SK-N-SH (cell line): ENCODE measurements around the gene FMN2. TPM values are rescaled to one million over a fixed set of nuclear protein-coding genes. Genes with fewer than 3 reads are reported as not detected.
A peak's percentile ranks its signal among the peaks of the same experiment; 100 is the strongest.

ENCODE experiments used
- CTCF ChIA-PET: fragments of 300-600, 350-600 bp; formaldehyde crosslinking; extraction: SDS; loops from one replicate; lab custom pipeline; 2021; lab: Yijun Ruan, JAX
- POLR2A ChIA-PET: fragments of 350-600 bp; sonication (Branson Sonifier 250); formaldehyde crosslinking; extraction: SDS; loops from one replicate; lab custom pipeline; 2020; ENCODE audit warnings: antibody characterized with exemption, inconsistent platforms; lab: Yijun Ruan, JAX
- DNase-seq: peaks from one replicate; pipeline ENCODE4 v3.0.0; 2012
- H2AFZ ChIP-seq: fragments of 200-600 bp; sonication (generic); 2 replicates; pipeline ENCODE4 v1.8.1; 2016; ENCODE audit warnings: antibody characterized with exemption, mild to moderate bottlenecking, low read depth
- H3F3A ChIP-seq: fragments of 200-600 bp; sonication (generic); replicated peaks from 2 replicates; pipeline ENCODE3; 2016; ENCODE audit warnings: antibody characterized with exemption, mild to moderate bottlenecking; ENCODE audit not compliant: insufficient read depth
- H3K27ac ChIP-seq, 2 experiments: fragments of 200-500 bp in 1 of 2; fragments of 200-600 bp in 1 of 2; sonication (Bioruptor generic) in 1 of 2; sonication (generic), shearing (Covaris generic) in 1 of 2; 2 replicates each; pipeline versions ENCODE4 v1.5.1 to v1.6.1; 2014 to 2016; ENCODE audit warnings: low read depth in 2 of 2, inconsistent platforms in 1 of 2, low read length in 1 of 2, mild to moderate bottlenecking in 1 of 2, mixed read lengths in 1 of 2
- H3K27me3 ChIP-seq: fragments of 200-600 bp; sonication (generic), shearing (Covaris generic); 2 replicates; pipeline ENCODE4 v1.6.1; 2016; ENCODE audit warnings: mixed run types; ENCODE audit not compliant: insufficient read depth
- H3K36me3 ChIP-seq, 2 experiments: fragments of 200-500 bp in 1 of 2; fragments of 200-600 bp in 1 of 2; sonication (Bioruptor generic) in 1 of 2; sonication (generic) in 1 of 2; replicated peaks in 1 of 2; 2 replicates each; pipeline versions ENCODE3 to v1.5.1; 2014 to 2016; ENCODE audit warnings: low read length in 1 of 2, mild to moderate bottlenecking in 1 of 2; ENCODE audit not compliant: insufficient read depth in 2 of 2, control insufficient read depth in 1 of 2
- H3K4me1 ChIP-seq, 2 experiments: fragments of 200-500 bp in 1 of 2; fragments of 200-600 bp in 1 of 2; sonication (Bioruptor generic) in 1 of 2; sonication (generic), shearing (Covaris generic) in 1 of 2; 2 replicates each; pipeline versions ENCODE4 v1.5.1 to v1.6.1; 2014 to 2016; ENCODE audit warnings: low read depth in 1 of 2, low read length in 1 of 2, mixed run types in 1 of 2; ENCODE audit not compliant: insufficient read depth in 2 of 2, control insufficient read depth in 1 of 2
- H3K4me2 ChIP-seq: fragments of 200-600 bp; sonication (generic), shearing (Covaris generic); 2 replicates; pipeline ENCODE4 v1.6.1; 2017; ENCODE audit warnings: mixed run types
- H3K4me3 ChIP-seq, 2 experiments: fragments of 200-500 bp in 1 of 2; fragments of 200-600 bp in 1 of 2; sonication (Bioruptor generic) in 1 of 2; sonication (generic), shearing (Covaris generic) in 1 of 2; 2 replicates each; pipeline versions ENCODE4 v1.5.1 to v1.8.1; 2014 to 2016; ENCODE audit warnings: low read depth in 2 of 2, inconsistent platforms in 1 of 2, low read length in 1 of 2, mild to moderate bottlenecking in 1 of 2, mixed read lengths in 1 of 2, moderate library complexity in 1 of 2
- H3K79me2 ChIP-seq: fragments of 200-600 bp; sonication (generic); 2 replicates; pipeline ENCODE4 v1.8.1; 2017; ENCODE audit warnings: mild to moderate bottlenecking; ENCODE audit not compliant: insufficient read depth
- H3K9ac ChIP-seq: fragments of 200-600 bp; sonication (generic); 2 replicates; pipeline ENCODE4 v1.6.1; 2017; ENCODE audit warnings: mixed run types
- H3K9me2 ChIP-seq: fragments of 200-600 bp; sonication (generic); 2 replicates; pipeline ENCODE4 v1.6.1; 2017; ENCODE audit warnings: mixed run types
- H3K9me3 ChIP-seq: fragments of 200-600 bp; sonication (generic); 2 replicates; pipeline ENCODE4 v1.6.1; 2017; ENCODE audit warnings: mixed run types, mild to moderate bottlenecking, moderate library complexity
- H4K20me1 ChIP-seq: fragments of 200-600 bp; sonication (generic); 2 replicates; pipeline ENCODE4 v1.6.1; 2017; ENCODE audit warnings: mild to moderate bottlenecking, mixed run types; ENCODE audit not compliant: insufficient read depth
- CHD2 ChIP-seq: fragments of 150-350 bp; IDR thresholded peaks from 2 replicates; pipeline ENCODE4 v1.6.1; 2018; ENCODE audit warnings: low read length; ENCODE audit not compliant: partially characterized antibody
- ELF1 ChIP-seq: IDR thresholded peaks from 2 replicates; pipeline ENCODE4 v1.4.0; 2012
- FOSL2 ChIP-seq: IDR thresholded peaks from 2 replicates; pipeline ENCODE4 v1.4.0; 2012; ENCODE audit warnings: low read depth, mild to moderate bottlenecking, moderate library complexity, borderline replicate concordance
- FOXJ3 ChIP-seq: sonication (generic); formaldehyde crosslinking; IDR thresholded peaks from 2 replicates; pipeline ENCODE4 v1.5.1; 2020; ENCODE audit warnings: mild to moderate bottlenecking, missing genetic modification reagents
- GATA2 ChIP-seq: sonication (generic); formaldehyde crosslinking; IDR thresholded peaks from 2 replicates; pipeline ENCODE4 v1.5.0; 2020; ENCODE audit warnings: mild to moderate bottlenecking, missing genetic modification reagents
- MEF2A ChIP-seq: IDR thresholded peaks from 2 replicates; pipeline ENCODE4 v1.4.0; 2012; ENCODE audit warnings: low read depth, borderline replicate concordance
- MXI1 ChIP-seq: IDR thresholded peaks from 2 replicates; pipeline ENCODE4 v1.6.1; 2012; ENCODE audit warnings: mild to moderate bottlenecking, low read depth, low read length, improper control_type of control experiment
- NRF1 ChIP-seq: IDR thresholded peaks from 2 replicates; pipeline ENCODE4 v1.6.1; 2012; ENCODE audit warnings: low read depth, mild to moderate bottlenecking, low read length
- RFX5 ChIP-seq: IDR thresholded peaks from 2 replicates; pipeline ENCODE4 v1.6.1; 2012; ENCODE audit warnings: mild to moderate bottlenecking, improper control_type of control experiment, low read length
- RXRA ChIP-seq: IDR thresholded peaks from 2 replicates; pipeline ENCODE4 v1.4.0; 2012; ENCODE audit warnings: low read depth, mild to moderate bottlenecking, borderline replicate concordance
- SMC3 ChIP-seq: IDR thresholded peaks from 2 replicates; pipeline ENCODE4 v1.6.1; 2012; ENCODE audit warnings: low read depth, low read length, improper control_type of control experiment
- TAF1 ChIP-seq: IDR thresholded peaks from 2 replicates; pipeline ENCODE4 v1.6.1; 2012; ENCODE audit warnings: low read depth, mild to moderate bottlenecking, low read length, moderate library complexity, borderline replicate concordance
- TCF12 ChIP-seq: IDR thresholded peaks from 2 replicates; pipeline ENCODE4 v1.4.0; 2012
- TEAD4 ChIP-seq: IDR thresholded peaks from 2 replicates; pipeline ENCODE4 v1.4.0; 2012; ENCODE audit warnings: mild to moderate bottlenecking, borderline replicate concordance; ENCODE audit not compliant: insufficient read depth
- YY1 ChIP-seq: IDR thresholded peaks from 2 replicates; pipeline ENCODE4 v1.4.0; 2012; ENCODE audit warnings: low read depth, mild to moderate bottlenecking
- WGBS: methylation state at CpG from one replicate; pipeline ENCODE4 v1.1.6; 2017; ENCODE audit warnings: low lambda C conversion rate; 5-methylcytosine and 5-hydroxymethylcytosine counted together
- polyA plus RNA-seq, 3 experiments: library from polyadenylated mRNA; depleted of rRNA; stranded (reverse); fragments of >200 nt; gene quantifications; 2 replicates each; pipeline ENCODE4 v1.2.3, GENCODE V29; 2012
- TF ChIP-seq, protein P1 (sequence below): IDR thresholded peaks from 2 replicates; pipeline ENCODE4; 2012
- TF ChIP-seq, protein P2 (sequence below): IDR thresholded peaks from 2 replicates; pipeline ENCODE4 v1.6.1; 2012; ENCODE audit warnings: mild to moderate bottlenecking, low read depth, low read length, moderate library complexity
- TF ChIP-seq, protein P3 (sequence below): IDR thresholded peaks from 2 replicates; pipeline ENCODE4 v1.4.0; 2012; ENCODE audit warnings: low read depth, borderline replicate concordance
- TF ChIP-seq, protein P4 (sequence below): fragments of 150-350 bp; IDR thresholded peaks from 2 replicates; pipeline ENCODE4 v1.6.1; 2016; ENCODE audit warnings: mild to moderate bottlenecking, low read depth, low read length
- TF ChIP-seq, protein P5 (sequence below): IDR thresholded peaks from 2 replicates; pipeline ENCODE4 v1.4.0; 2012; ENCODE audit warnings: low read depth
- TF ChIP-seq, protein P6 (sequence below): IDR thresholded peaks from 2 replicates; pipeline ENCODE4 v1.4.0; 2012; ENCODE audit warnings: low read depth, borderline replicate concordance

The FMN2 gene
- polyA plus RNA-seq, 1 of the 3 experiments (the other 2 are of a cell fraction): 7.2 TPM

DNA sequence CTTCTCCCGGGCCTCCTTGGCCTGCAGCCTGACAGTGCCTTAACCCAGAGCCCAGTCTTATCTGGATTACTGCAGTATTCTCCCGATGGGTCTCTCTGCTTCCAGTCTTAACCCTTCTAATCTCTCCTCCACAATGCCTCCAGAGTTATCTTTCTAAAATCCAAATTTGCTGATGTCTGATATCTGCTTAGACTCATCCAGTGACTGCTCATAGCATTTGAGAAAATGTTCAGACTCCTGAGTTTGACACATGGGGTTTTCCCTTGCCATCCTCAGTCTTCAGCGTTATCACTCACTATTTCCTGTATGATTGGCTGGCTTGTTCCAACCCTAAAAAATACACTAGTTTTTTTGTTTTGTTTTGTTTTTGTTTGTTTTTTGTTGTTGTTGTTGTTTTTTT is 102.0 kb downstream of the FMN2 start (continued):
- TF ChIP-seq CHD2: no peak
- TF ChIP-seq, protein P1, sequence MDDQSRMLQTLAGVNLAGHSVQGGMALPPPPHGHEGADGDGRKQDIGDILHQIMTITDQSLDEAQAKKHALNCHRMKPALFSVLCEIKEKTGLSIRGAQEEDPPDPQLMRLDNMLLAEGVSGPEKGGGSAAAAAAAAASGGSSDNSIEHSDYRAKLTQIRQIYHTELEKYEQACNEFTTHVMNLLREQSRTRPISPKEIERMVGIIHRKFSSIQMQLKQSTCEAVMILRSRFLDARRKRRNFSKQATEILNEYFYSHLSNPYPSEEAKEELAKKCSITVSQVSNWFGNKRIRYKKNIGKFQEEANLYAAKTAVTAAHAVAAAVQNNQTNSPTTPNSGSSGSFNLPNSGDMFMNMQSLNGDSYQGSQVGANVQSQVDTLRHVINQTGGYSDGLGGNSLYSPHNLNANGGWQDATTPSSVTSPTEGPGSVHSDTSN: peak; percentile 95
- TF ChIP-seq, all 33 proteins: peak for 8

DNA sequence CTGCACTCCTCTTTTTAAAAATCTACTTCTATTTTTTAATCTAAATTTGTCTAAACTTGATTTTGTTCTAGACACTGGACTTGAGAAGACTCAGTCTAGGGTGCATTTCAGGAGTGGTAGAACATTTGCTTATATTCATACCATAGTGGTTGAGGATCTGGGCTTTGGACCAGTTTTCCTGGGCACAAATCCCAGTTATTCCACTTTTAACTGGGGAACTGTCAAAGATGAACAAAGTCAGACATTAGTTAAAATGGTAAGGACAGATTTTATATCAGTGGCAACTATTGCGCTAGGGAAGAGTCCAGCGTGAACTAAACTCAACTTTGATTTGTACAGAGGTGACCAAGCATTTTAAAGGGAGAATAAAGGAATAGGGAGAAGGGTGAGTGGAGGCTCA is 102.4 kb downstream of the FMN2 start:
- no peak for DNase-seq
- POLR2A ChIA-PET: no interaction called here
- Histone ChIP-seq H3K27me3 (no peaks in the 10 kb centered on the region), H3K36me3 (peaks cover 7 to 11% of the 10 kb centered on the region in 2 experiments), H3K9ac (no peak overlapping the region), H3K79me2 (peaks cover 30% of the 10 kb centered on the region), H3F3A (peaks cover 48% of the 10 kb centered on the region), H3K4me1 (peaks cover 15 to 26% of the 10 kb centered on the region in 2 experiments; a peak in 3 of 4 replicates), H3K27ac (peak overlapping the region; percentile 73 to 80), H3K9me3 (no peaks in the 10 kb centered on the region), H4K20me1 (no peaks in the 10 kb centered on the region), H3K4me3 (no peak overlapping the region), H3K9me2 (no peaks in the 10 kb centered on the region), H3K4me2 (peak overlapping the region; percentile 6; the same call in 1 of the 2 replicates), H2AFZ (no peak overlapping the region)
- CTCF ChIA-PET: interaction anchor here (3.6 kb wide), 1 partner anchor 498 kb away, joined by 19 read pairs; no protein-coding TSS in a partner anchor
- WGBS: 61% methylated on average over 2 of the region's 2 CpGs
- TF ChIP-seq NRF1 (no peak), ELF1 (no peak), RXRA (0 out of 2 replicates have a peak, but pooled peaks have one; percentile 15), TCF12 (peak; percentile 80), MEF2A (0 out of 2 replicates have a peak, but pooled peaks have one; percentile 7), FOXJ3 (no peak), SMC3 (no peak), MXI1 (no peak), TAF1 (no peak), FOSL2 (no peak), TEAD4 (peak; percentile 58; the same call in 1 of the 2 replicates), YY1 (no peak), GATA2 (CRISPR knock-in tag) (no peak), RFX5 (no peak)
- TF ChIP-seq, protein P2, sequence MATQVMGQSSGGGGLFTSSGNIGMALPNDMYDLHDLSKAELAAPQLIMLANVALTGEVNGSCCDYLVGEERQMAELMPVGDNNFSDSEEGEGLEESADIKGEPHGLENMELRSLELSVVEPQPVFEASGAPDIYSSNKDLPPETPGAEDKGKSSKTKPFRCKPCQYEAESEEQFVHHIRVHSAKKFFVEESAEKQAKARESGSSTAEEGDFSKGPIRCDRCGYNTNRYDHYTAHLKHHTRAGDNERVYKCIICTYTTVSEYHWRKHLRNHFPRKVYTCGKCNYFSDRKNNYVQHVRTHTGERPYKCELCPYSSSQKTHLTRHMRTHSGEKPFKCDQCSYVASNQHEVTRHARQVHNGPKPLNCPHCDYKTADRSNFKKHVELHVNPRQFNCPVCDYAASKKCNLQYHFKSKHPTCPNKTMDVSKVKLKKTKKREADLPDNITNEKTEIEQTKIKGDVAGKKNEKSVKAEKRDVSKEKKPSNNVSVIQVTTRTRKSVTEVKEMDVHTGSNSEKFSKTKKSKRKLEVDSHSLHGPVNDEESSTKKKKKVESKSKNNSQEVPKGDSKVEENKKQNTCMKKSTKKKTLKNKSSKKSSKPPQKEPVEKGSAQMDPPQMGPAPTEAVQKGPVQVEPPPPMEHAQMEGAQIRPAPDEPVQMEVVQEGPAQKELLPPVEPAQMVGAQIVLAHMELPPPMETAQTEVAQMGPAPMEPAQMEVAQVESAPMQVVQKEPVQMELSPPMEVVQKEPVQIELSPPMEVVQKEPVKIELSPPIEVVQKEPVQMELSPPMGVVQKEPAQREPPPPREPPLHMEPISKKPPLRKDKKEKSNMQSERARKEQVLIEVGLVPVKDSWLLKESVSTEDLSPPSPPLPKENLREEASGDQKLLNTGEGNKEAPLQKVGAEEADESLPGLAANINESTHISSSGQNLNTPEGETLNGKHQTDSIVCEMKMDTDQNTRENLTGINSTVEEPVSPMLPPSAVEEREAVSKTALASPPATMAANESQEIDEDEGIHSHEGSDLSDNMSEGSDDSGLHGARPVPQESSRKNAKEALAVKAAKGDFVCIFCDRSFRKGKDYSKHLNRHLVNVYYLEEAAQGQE: no peak
- TF ChIP-seq, protein P3, sequence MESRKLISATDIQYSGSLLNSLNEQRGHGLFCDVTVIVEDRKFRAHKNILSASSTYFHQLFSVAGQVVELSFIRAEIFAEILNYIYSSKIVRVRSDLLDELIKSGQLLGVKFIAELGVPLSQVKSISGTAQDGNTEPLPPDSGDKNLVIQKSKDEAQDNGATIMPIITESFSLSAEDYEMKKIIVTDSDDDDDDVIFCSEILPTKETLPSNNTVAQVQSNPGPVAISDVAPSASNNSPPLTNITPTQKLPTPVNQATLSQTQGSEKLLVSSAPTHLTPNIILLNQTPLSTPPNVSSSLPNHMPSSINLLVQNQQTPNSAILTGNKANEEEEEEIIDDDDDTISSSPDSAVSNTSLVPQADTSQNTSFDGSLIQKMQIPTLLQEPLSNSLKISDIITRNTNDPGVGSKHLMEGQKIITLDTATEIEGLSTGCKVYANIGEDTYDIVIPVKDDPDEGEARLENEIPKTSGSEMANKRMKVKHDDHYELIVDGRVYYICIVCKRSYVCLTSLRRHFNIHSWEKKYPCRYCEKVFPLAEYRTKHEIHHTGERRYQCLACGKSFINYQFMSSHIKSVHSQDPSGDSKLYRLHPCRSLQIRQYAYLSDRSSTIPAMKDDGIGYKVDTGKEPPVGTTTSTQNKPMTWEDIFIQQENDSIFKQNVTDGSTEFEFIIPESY: peak; percentile 55; the same call in 1 of the 2 replicates
- TF ChIP-seq, protein P4, sequence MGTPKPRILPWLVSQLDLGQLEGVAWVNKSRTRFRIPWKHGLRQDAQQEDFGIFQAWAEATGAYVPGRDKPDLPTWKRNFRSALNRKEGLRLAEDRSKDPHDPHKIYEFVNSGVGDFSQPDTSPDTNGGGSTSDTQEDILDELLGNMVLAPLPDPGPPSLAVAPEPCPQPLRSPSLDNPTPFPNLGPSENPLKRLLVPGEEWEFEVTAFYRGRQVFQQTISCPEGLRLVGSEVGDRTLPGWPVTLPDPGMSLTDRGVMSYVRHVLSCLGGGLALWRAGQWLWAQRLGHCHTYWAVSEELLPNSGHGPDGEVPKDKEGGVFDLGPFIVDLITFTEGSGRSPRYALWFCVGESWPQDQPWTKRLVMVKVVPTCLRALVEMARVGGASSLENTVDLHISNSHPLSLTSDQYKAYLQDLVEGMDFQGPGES: no peak
- TF ChIP-seq, protein P5, sequence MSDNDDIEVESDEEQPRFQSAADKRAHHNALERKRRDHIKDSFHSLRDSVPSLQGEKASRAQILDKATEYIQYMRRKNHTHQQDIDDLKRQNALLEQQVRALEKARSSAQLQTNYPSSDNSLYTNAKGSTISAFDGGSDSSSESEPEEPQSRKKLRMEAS: 0 out of 2 replicates have a peak, but pooled peaks have one; percentile 14
- TF ChIP-seq, protein P1: peak; percentile 96
- TF ChIP-seq, protein P6, sequence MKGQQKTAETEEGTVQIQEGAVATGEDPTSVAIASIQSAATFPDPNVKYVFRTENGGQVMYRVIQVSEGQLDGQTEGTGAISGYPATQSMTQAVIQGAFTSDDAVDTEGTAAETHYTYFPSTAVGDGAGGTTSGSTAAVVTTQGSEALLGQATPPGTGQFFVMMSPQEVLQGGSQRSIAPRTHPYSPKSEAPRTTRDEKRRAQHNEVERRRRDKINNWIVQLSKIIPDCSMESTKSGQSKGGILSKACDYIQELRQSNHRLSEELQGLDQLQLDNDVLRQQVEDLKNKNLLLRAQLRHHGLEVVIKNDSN: no peak
